Smooth muscle cell (in vitro differentiated cells): Measurements from ENCODE around the gene PHLPP2. TPM values are rescaled to one million over a fixed set of nuclear protein-coding genes. Genes with fewer than 3 reads are reported as not detected.

Experiments used
- DNase-seq: peaks from one replicate; lab custom pipeline; 2025; ENCODE audit not compliant: unreplicated experiment; lab: John Stamatoyannopoulos, UW
- H2AFZ ChIP-seq: fragments of 200-600 bp; sonication (generic); 2 replicates; pipeline ENCODE4 v1.6.0; 2016; ENCODE audit warnings: antibody characterized with exemption, low read depth, mild to moderate bottlenecking
- H3F3A ChIP-seq: fragments of 200-600 bp; sonication (generic); 2 replicates; pipeline ENCODE4 v1.6.0; 2017; ENCODE audit warnings: antibody characterized with exemption, low read depth
- H3K27ac ChIP-seq: fragments of 200-600 bp; sonication (generic); 2 replicates; pipeline ENCODE4 v1.5.1; 2016; ENCODE audit warnings: low read depth, mild to moderate bottlenecking
- H3K27me3 ChIP-seq: fragments of 200-600 bp; sonication (generic); 2 replicates; pipeline ENCODE4 v1.6.1; 2016; ENCODE audit warnings: low read depth, mild to moderate bottlenecking
- H3K36me3 ChIP-seq: fragments of 200-600 bp; sonication (generic); 2 replicates; pipeline ENCODE4 v1.5.1; 2016; ENCODE audit warnings: low read depth
- H3K4me1 ChIP-seq: fragments of 200-600 bp; sonication (generic); 2 replicates; pipeline ENCODE4 v1.5.1; 2016; ENCODE audit warnings: low read depth
- H3K4me2 ChIP-seq: fragments of 200-600 bp; sonication (generic); 2 replicates; pipeline ENCODE4 v1.6.0; 2016; ENCODE audit warnings: mild to moderate bottlenecking
- H3K4me3 ChIP-seq: fragments of 200-600 bp; sonication (generic); 2 replicates; pipeline ENCODE4 v1.5.1; 2016; ENCODE audit warnings: mild to moderate bottlenecking
- H3K79me2 ChIP-seq: fragments of 200-600 bp; sonication (generic); 2 replicates; pipeline ENCODE4 v1.6.0; 2016; ENCODE audit warnings: low read depth, mild to moderate bottlenecking
- H3K9ac ChIP-seq: fragments of 200-600 bp; sonication (generic); 2 replicates; pipeline ENCODE4 v1.6.0; 2016; ENCODE audit warnings: low read depth
- H3K9me3 ChIP-seq: fragments of 200-600 bp; sonication (generic); replicated peaks from 2 replicates; pipeline ENCODE4 v1.5.1; 2016; ENCODE audit warnings: low read depth
- H4K20me1 ChIP-seq: fragments of 200-600 bp; sonication (generic); 2 replicates; pipeline ENCODE4 v1.6.0; 2016; ENCODE audit warnings: low read depth
- CTCF ChIP-seq: fragments of 200-600 bp; sonication (generic); IDR thresholded peaks from 2 replicates; pipeline ENCODE4 v1.5.1; 2017; ENCODE audit warnings: borderline replicate concordance, mild to moderate bottlenecking, antibody characterized with exemption; ENCODE audit not compliant: insufficient read depth, poor library complexity, severe bottlenecking
- WGBS: methylation state at CpG from one replicate; pipeline ENCODE4 v1.1.7; 2016; ENCODE audit warnings: low lambda C conversion rate; 5-methylcytosine and 5-hydroxymethylcytosine counted together
- polyA plus RNA-seq: library from polyadenylated mRNA; unstranded; fragments of >200 nt; fragmentation: Nextera tagmentation; extraction: Ambion mirVana; gene quantifications from 2 replicates; pipeline ENCODE4 v1.2.1, GENCODE V29; 2016
- total RNA-seq: library from RNA; depleted of rRNA; stranded (reverse); fragments of >200 nt; gene quantifications from 2 replicates; pipeline ENCODE4 v1.2.3, GENCODE V29; 2014

The PHLPP2 gene
- total and polyA plus RNA-seq, 2 experiments from 2014 or later = 2.3 to 5.3 TPM

- no peak overlapping the region for H3K4me3 ChIP-seq
- no peak overlapping the region for H2AFZ ChIP-seq
- H3K79me2 ChIP-seq = peaks cover 62% of the 10 kb centered on the region
- H4K20me1 ChIP-seq = peaks cover 64% of the 10 kb centered on the region
- H3F3A ChIP-seq = no peaks in the 10 kb centered on the region
- H3K4me1 ChIP-seq = peaks cover 10% of the 10 kb centered on the region
- H3K9ac ChIP-seq = no peak overlapping the region
- no peak overlapping the region for H3K4me2 ChIP-seq
- H3K27me3 ChIP-seq = no peaks in the 10 kb centered on the region
- 34% methylated on average over 1 of the region's 1 CpG for WGBS
- no peak for TF ChIP-seq CTCF
- no peak for DNase-seq
- no peaks in the 10 kb centered on the region for H3K36me3 ChIP-seq
- H3K27ac ChIP-seq = no peak overlapping the region
- no peaks in the 10 kb centered on the region for H3K9me3 ChIP-seq
These were observed 12.0 kb downstream of the PHLPP2 start for GRCh38 chr16:71712501-71712900.

- no peak overlapping the region for H3K4me2 ChIP-seq
These were observed 12.7 kb downstream of the PHLPP2 start for GRCh38 chr16:71711789-71712188.

GRCh38 chr16:71709229-71709781 lies 15.2 kb downstream of the PHLPP2 start:
- H3K27ac ChIP-seq = no peak overlapping the region
- H3K4me2 ChIP-seq = peak overlapping the region; percentile 13
- H3K9me3 ChIP-seq = no peaks in the 10 kb centered on the region
- H3K27me3 ChIP-seq = no peaks in the 10 kb centered on the region
- no peak for TF ChIP-seq CTCF
- no peak overlapping the region for H3K9ac ChIP-seq
- peaks cover 10% of the 10 kb centered on the region for H3K4me1 ChIP-seq
- H2AFZ ChIP-seq = no peak overlapping the region
- no peaks in the 10 kb centered on the region for H3K36me3 ChIP-seq
- H3F3A ChIP-seq = no peaks in the 10 kb centered on the region
- no peak overlapping the region for H3K4me3 ChIP-seq
- H4K20me1 ChIP-seq = peaks cover 64% of the 10 kb centered on the region
- DNase-seq = no peak
- WGBS = 55% methylated on average over 2 of the region's 2 CpGs
- peaks cover 43% of the 10 kb centered on the region for H3K79me2 ChIP-seq

More at GRCh38 chr16:71711789-71712188, 12.7 kb downstream of the PHLPP2 start:
- H3F3A ChIP-seq = no peaks in the 10 kb centered on the region
- H4K20me1 ChIP-seq = peaks cover 65% of the 10 kb centered on the region
- no peaks in the 10 kb centered on the region for H3K9me3 ChIP-seq
- WGBS = 66% methylated on average over 3 of the region's 3 CpGs
- no peak for DNase-seq
- H2AFZ ChIP-seq = no peak overlapping the region
- peaks cover 55% of the 10 kb centered on the region for H3K79me2 ChIP-seq
- H3K27ac ChIP-seq = no peak overlapping the region
- H3K27me3 ChIP-seq = no peaks in the 10 kb centered on the region
- no peaks in the 10 kb centered on the region for H3K36me3 ChIP-seq
- H3K9ac ChIP-seq = no peak overlapping the region
- TF ChIP-seq CTCF = no peak
- H3K4me1 ChIP-seq = peaks cover 10% of the 10 kb centered on the region
- H3K4me3 ChIP-seq = no peak overlapping the region

GRCh38 chr16:71708696-71709095 lies 15.8 kb downstream of the PHLPP2 start:
- Histone ChIP-seq H3K4me2 (peak overlapping the region; percentile 37), H3K4me3 (no peak overlapping the region), H4K20me1 (peaks cover 62% of the 10 kb centered on the region), H3K9me3 (no peaks in the 10 kb centered on the region), H3K27me3 (no peaks in the 10 kb centered on the region), H3K9ac (no peak overlapping the region), H3K79me2 (peaks cover 47% of the 10 kb centered on the region), H3K27ac (peak overlapping the region; percentile 14), H3K36me3 (no peaks in the 10 kb centered on the region), H2AFZ (no peak overlapping the region), H3K4me1 (peaks cover 10% of the 10 kb centered on the region), H3F3A (no peaks in the 10 kb centered on the region)
- no peak for DNase-seq
- TF ChIP-seq CTCF = no peak
- 97% methylated on average over 2 of the region's 2 CpGs for WGBS
